ENCODE data around the gene DCC. TPM values are rescaled to one million over a fixed set of nuclear protein-coding genes. Genes with fewer than 3 reads are reported as not detected.

DCC gene
- total RNA-seq, 1 experiment from 2014 or later, result not detected

DNA sequence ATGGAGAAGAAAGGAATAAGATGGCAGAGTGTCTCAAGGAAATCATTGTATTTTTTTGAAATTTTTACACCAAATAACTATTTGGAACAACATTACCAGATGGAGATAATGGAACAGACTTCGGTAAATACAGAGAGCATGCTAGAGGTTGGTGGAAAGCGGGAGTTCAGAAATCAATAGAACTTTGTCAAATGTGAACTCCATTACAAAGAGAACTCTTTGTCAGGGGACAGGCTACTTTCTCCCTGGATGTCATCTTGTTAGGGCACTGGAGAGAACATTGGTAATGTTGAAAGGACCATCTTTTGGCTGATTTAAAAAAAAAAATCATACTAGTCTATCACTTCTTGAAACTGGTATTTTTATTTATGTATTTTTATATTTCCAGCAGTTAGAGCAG lies 30.8 kb downstream of the DCC start:
- ChIA-PET POLR2A (no interaction called here), CTCF (no interaction called here), RAD21 (ENCODE audit: low non-redundant PET in 1 of 2, low total read pairs in 2 of 2, uncharacterized antibody in 2 of 2, unreplicated experiment in 2 of 2) (no interaction called here)
- Histone ChIP-seq H3K4me2 (ENCODE audit: low read length) (no peak overlapping the region), H3K27me3 (ENCODE audit: insufficient read depth, low read length) (no peaks in the 10 kb centered on the region), H3K4me3 (replicated peaks in 1 of 2; ENCODE audit: low read depth in 1 of 2, low read length in 2 of 2) (no peak overlapping the region), H4K20me1 (ENCODE audit: insufficient read depth) (no peaks in the 10 kb centered on the region), H3K9me3 (ENCODE audit: control insufficient read depth in 1 of 2, insufficient read depth in 1 of 2, low read depth in 1 of 2, low read length in 2 of 2) (peaks cover 7 to 23% of the 10 kb centered on the region in 2 experiments; a peak in 2 of 4 replicates), H2AFZ (ENCODE audit: low read depth, low read length, poor library complexity, severe bottlenecking) (no peak overlapping the region), H3K79me2 (ENCODE audit: insufficient read depth, low read length) (no peaks in the 10 kb centered on the region), H3K9me2 (ENCODE audit: insufficient read depth) (no peaks in the 10 kb centered on the region), H3K4me1 (ENCODE audit: control insufficient read depth in 1 of 2, insufficient read depth in 2 of 2, low read length in 2 of 2) (no peaks in the 10 kb centered on the region), H3K9ac (ENCODE audit: low read length) (no peak overlapping the region), H3K27ac (ENCODE audit: low read depth, low read length) (no peak overlapping the region), H3K36me3 (ENCODE audit: control insufficient read depth in 1 of 2, insufficient read depth in 2 of 2, low read length in 2 of 2) (no peaks in the 10 kb centered on the region)
- DNase-seq (ENCODE audit: low read depth, low spot score) (no peak), ATAC-seq (no peak)
- intact Hi-C loops (cut with micrococcal nuclease), result no loop called here
- TF ChIP-seq CEBPB (IDR thresholded peaks at IDR 0.05; ENCODE audit: low read depth) (no peak), YY1 (IDR thresholded peaks at IDR 0.05; ENCODE audit: extremely low read depth, insufficient replicate concordance, low read depth, low read length) (no peak), ELF1 (IDR thresholded peaks at IDR 0.05; ENCODE audit: borderline replicate concordance, low read depth) (no peak), JUND (IDR thresholded peaks at IDR 0.05) (no peak), ZFX (IDR thresholded peaks at IDR 0.05) (no peak), FOSL1 (IDR thresholded peaks at IDR 0.05; ENCODE audit: low read depth) (no peak), SRF (IDR thresholded peaks at IDR 0.05; ENCODE audit: low read depth) (no peak), EZH2phosphoT487 (IDR thresholded peaks at IDR 0.05; ENCODE audit: borderline replicate concordance) (no peak), EZH2 (IDR thresholded peaks at IDR 0.05) (no peak), RAD21 (IDR thresholded peaks at IDR 0.05; ENCODE audit: low read depth) (no peak), POLR2A (IDR thresholded peaks at IDR 0.05; ENCODE audit: borderline replicate concordance, extremely low read depth, insufficient read depth, insufficient read length) (no peak), EGR1 (IDR thresholded peaks at IDR 0.05; ENCODE audit: low read depth) (no peak), SIN3A (IDR thresholded peaks at IDR 0.05; ENCODE audit: low read depth) (no peak), CBX3 (IDR thresholded peaks at IDR 0.05; ENCODE audit: low read depth) (no peak), TCF7L2 (IDR thresholded peaks at IDR 0.05; ENCODE audit: borderline replicate concordance, extremely low read depth, insufficient read depth, insufficient read length) (no peak), POLR2AphosphoS5 (IDR thresholded peaks at IDR 0.05; ENCODE audit: low read depth, low read length) (no peak)
- TF ChIP-seq, protein P1, sequence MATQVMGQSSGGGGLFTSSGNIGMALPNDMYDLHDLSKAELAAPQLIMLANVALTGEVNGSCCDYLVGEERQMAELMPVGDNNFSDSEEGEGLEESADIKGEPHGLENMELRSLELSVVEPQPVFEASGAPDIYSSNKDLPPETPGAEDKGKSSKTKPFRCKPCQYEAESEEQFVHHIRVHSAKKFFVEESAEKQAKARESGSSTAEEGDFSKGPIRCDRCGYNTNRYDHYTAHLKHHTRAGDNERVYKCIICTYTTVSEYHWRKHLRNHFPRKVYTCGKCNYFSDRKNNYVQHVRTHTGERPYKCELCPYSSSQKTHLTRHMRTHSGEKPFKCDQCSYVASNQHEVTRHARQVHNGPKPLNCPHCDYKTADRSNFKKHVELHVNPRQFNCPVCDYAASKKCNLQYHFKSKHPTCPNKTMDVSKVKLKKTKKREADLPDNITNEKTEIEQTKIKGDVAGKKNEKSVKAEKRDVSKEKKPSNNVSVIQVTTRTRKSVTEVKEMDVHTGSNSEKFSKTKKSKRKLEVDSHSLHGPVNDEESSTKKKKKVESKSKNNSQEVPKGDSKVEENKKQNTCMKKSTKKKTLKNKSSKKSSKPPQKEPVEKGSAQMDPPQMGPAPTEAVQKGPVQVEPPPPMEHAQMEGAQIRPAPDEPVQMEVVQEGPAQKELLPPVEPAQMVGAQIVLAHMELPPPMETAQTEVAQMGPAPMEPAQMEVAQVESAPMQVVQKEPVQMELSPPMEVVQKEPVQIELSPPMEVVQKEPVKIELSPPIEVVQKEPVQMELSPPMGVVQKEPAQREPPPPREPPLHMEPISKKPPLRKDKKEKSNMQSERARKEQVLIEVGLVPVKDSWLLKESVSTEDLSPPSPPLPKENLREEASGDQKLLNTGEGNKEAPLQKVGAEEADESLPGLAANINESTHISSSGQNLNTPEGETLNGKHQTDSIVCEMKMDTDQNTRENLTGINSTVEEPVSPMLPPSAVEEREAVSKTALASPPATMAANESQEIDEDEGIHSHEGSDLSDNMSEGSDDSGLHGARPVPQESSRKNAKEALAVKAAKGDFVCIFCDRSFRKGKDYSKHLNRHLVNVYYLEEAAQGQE (IDR thresholded peaks at IDR 0.05; ENCODE audit: low read depth), result no peak
- TF ChIP-seq, protein P2, sequence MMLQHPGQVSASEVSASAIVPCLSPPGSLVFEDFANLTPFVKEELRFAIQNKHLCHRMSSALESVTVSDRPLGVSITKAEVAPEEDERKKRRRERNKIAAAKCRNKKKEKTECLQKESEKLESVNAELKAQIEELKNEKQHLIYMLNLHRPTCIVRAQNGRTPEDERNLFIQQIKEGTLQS (IDR thresholded peaks at IDR 0.05), result no peak
- TF ChIP-seq, protein P3, sequence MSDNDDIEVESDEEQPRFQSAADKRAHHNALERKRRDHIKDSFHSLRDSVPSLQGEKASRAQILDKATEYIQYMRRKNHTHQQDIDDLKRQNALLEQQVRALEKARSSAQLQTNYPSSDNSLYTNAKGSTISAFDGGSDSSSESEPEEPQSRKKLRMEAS (IDR thresholded peaks at IDR 0.05), result no peak
- BruUV-seq (replicated peaks), result no TSS peak

Data from HCT116 (cell line).